NB4 (cell line): Measurements from ENCODE around the gene KLHL2.
"Not testable (repeated sequence)": the region's sequence is repeated elsewhere in the genome, so short reads cannot be mapped to it uniquely, and the experiment has no call there.

ENCODE experiments used
- DNase-seq: peaks from one replicate; pipeline ENCODE4 v3.0.0; 2010; ENCODE audit warnings: low read depth
- H3K4me3 ChIP-seq: one replicate; pipeline ENCODE4 v1.5.1; 2011; ENCODE audit warnings: mild to moderate bottlenecking, low read depth, low read length, moderate library complexity
- MYC ChIP-seq: IDR thresholded peaks from 2 replicates; pipeline ENCODE4 v1.6.1; 2011; ENCODE audit warnings: low read depth, low read length
- TF ChIP-seq, protein P1 (sequence below): IDR thresholded peaks from 2 replicates; pipeline ENCODE4 v1.6.1; 2011; ENCODE audit warnings: low read depth, low read length

Gene KLHL2

DNA sequence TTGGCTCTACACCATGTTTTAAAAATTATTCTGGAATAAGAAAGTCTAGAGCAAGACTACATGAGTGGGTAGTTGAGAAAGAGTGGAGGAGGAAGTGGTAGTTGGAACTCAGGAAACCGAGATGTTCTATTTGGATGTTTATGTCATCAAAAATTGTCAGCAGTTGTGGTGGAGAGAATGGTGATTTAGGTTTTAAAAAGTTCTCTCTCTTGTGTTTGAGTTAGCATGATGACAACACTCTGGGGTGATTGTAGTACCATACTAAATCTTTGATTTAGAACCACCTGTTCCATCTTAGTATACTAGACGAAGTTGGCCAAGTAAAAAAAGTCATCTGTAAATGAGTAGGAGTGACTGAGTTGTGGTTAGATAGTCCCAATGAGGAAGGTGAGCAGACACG lies 40.7 kb downstream of the KLHL2 start:
- DNase-seq = peak; percentile 38
- no peak overlapping the region for H3K4me3 ChIP-seq
- TF ChIP-seq, protein P1, sequence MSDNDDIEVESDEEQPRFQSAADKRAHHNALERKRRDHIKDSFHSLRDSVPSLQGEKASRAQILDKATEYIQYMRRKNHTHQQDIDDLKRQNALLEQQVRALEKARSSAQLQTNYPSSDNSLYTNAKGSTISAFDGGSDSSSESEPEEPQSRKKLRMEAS = no peak

DNA sequence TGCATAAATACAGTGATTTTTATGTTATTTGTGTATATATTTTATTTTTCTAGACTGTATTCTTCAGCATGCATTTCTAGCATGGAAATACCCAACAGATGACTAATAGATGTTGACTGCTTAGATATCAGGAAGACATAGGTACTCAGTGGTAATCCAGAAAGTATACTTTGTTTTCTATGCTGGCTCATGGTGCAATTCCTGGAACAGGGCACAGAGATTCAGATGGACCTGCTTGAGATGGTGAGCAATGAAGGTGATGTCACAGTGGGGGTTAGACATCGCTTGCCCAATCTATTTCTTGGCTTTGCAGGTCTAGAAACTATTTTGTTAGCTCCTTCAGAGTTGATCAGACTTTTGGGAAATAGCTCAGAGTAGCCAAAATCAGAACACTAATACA lies 41.5 kb downstream of the KLHL2 start:
- DNase-seq, H3K4me3 ChIP-seq: not testable (repeated sequence)

DNA sequence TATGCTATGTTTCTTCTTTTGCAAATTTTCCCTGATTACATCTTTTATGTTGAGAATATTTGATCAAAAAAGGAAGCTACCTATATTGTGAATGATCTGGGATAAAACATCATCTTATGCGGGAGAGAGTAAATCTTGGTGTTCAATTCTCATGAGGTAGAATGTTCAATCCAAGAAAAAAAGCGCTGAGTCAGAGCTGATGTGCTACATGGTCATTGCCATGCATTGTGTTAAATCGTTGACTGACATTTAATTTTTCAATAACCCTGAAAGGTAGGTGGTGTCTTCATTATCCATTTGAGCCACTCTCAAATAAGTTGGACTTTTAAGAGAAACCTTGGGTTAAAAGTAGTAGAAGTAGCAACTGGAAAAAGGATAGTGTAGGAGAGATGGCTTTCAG lies 47.4 kb downstream of the KLHL2 start:
- not testable (repeated sequence) for H3K4me3 ChIP-seq
- DNase-seq = peak; percentile 12

- H3K4me3 ChIP-seq = peak overlapping the region; percentile 30
- peak; percentile 91 for DNase-seq
Measured at GRCh38 chr4:165255439-165255838, 48.1 kb downstream of the KLHL2 start.

GRCh38 chr4:165256074-165256659 lies 48.8 kb downstream of the KLHL2 start:
- peak overlapping the region; percentile 30 for H3K4me3 ChIP-seq
- peak; percentile 69 for DNase-seq

DNA sequence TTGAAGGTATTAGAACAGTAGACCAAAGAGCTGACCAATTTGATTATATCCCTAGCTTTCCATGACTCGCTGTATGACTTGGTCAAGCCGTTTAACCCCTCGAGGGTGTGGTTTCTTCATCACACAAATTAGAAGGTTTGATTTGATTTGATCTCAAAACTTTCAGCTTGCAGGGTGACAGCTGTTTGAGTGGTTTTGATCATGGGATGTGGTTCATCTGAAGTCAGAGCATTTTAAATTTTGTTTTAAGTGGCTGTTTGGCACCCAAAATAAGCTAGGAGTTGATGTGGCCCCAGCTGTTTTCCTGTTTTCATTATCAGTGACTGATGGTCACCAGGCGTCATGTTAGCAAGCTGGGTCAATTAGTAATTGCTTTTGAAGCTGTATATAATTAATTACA lies 52.4 kb downstream of the KLHL2 start:
- DNase-seq, H3K4me3 ChIP-seq: not testable (repeated sequence)

GRCh38 chr4:165262306-165262705 lies 54.9 kb downstream of the KLHL2 start:
- not testable (repeated sequence) for DNase-seq, H3K4me3 ChIP-seq

- DNase-seq, H3K4me3 ChIP-seq: not testable (repeated sequence)
Measured at GRCh38 chr4:165263466-165263865, 56.1 kb downstream of the KLHL2 start.

- H3K4me3 ChIP-seq, DNase-seq: not testable (repeated sequence)
Measured at GRCh38 chr4:165269931-165270330, 62.6 kb downstream of the KLHL2 start.

DNA sequence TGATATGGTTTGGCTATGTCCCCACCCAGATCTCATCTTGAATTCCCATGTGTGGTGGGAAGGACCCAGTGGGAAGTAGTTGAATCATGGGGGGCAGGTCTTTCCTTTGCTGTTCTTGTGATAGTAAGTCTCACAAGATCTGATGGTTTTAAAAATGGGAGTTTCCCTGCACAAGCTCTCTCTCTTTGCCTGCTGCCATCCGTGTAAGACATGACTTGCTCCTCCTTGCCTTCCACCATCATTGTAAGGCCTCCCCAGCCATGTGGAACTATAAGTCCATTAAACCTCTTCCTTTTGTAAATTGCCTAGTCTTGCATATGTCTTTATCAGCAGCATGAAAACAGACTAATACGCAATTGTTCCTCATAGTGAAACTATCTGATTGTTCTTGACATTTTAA lies 66.1 kb downstream of the KLHL2 start:
- not testable (repeated sequence) for DNase-seq, H3K4me3 ChIP-seq

GRCh38 chr4:165275357-165275756 lies 68.0 kb downstream of the KLHL2 start:
- DNase-seq, H3K4me3 ChIP-seq: not testable (repeated sequence)

- not testable (repeated sequence) for H3K4me3 ChIP-seq, DNase-seq
Measured at GRCh38 chr4:165279531-165279930, 72.2 kb downstream of the KLHL2 start.

DNA sequence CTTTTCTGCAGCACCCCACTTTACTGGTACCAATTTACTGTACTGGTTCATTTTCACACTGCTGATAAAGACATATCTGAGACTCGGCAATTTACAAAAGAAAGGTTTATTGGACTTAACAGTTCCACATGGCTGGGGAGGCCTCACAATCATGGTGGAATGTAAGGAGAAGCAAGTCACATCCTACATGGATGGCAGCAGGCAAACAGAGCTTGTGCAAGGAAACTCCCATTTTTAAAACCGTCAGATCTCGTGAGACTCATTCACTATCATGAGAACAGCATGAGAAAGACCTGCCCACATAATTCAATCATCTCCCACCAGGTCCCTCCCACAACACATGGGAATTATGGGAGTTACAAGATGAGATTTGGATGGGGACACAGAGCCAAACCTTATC lies 77.3 kb downstream of the KLHL2 start:
- not testable (repeated sequence) for DNase-seq

GRCh38 chr4:165286619-165287340 lies 79.4 kb downstream of the KLHL2 start:
- not testable (repeated sequence) for H3K4me3 ChIP-seq, DNase-seq

More for the DNA sequence above, 77.3 kb downstream of the KLHL2 start:
- H3K4me3 ChIP-seq = not testable (repeated sequence)

GRCh38 chr4:165288226-165288625 lies 80.9 kb downstream of the KLHL2 start:
- no peak overlapping the region for H3K4me3 ChIP-seq
- no peak for DNase-seq
- no peak for TF ChIP-seq MYC
